Retinal pigment epithelial cell (primary cell): ENCODE data around the gene COA7.

Experiments
- DNase-seq: peaks from one replicate; pipeline ENCODE4 v3.0.0-alpha.2; 2010; ENCODE audit warnings: low read depth
- H3K4me3 ChIP-seq: 2 replicates; pipeline ENCODE4 v1.5.1; 2011; ENCODE audit warnings: mild to moderate bottlenecking, low read length, control low read depth, moderate library complexity
- CTCF ChIP-seq: conservative IDR thresholded peaks from 2 replicates; pipeline ENCODE4 v1.5.1; 2011; ENCODE audit warnings: low read depth, low read length, control low read depth, inconsistent platforms

The COA7 gene

GRCh38 chr1:52653207-52653849, 44.8 kb downstream of the COA7 start:
- no peak for TF ChIP-seq CTCF
- no peak for DNase-seq
- no peak overlapping the region for H3K4me3 ChIP-seq

- H3K4me3 ChIP-seq = no peak overlapping the region
- DNase-seq = peak; percentile 8
- TF ChIP-seq CTCF = no peak
These were observed 46.2 kb downstream of the COA7 start for GRCh38 chr1:52651904-52652303.

GRCh38 chr1:52645261-52645660, 52.9 kb downstream of the COA7 start:
- TF ChIP-seq CTCF = no peak
- no peak overlapping the region for H3K4me3 ChIP-seq
- DNase-seq = no peak

- no peak for TF ChIP-seq CTCF
These were observed 56.8 kb downstream of the COA7 start for GRCh38 chr1:52641307-52641706.

GRCh38 chr1:52640697-52641096, 57.5 kb downstream of the COA7 start:
- TF ChIP-seq CTCF = no peak

More at GRCh38 chr1:52641307-52641706, 56.8 kb downstream of the COA7 start:
- no peak overlapping the region for H3K4me3 ChIP-seq
- DNase-seq = no peak

GRCh38 chr1:52637946-52638345, 60.2 kb downstream of the COA7 start:
- DNase-seq = no peak
- no peak for TF ChIP-seq CTCF
- H3K4me3 ChIP-seq = no peak overlapping the region

More at GRCh38 chr1:52640697-52641096, 57.5 kb downstream of the COA7 start:
- H3K4me3 ChIP-seq = no peak overlapping the region
- no peak for DNase-seq
